ENCODE results near the gene TMEM126A. TPM values are rescaled to one million over a fixed set of nuclear protein-coding genes. Genes with fewer than 3 reads are reported as not detected.

TMEM126A gene
- total RNA-seq, 6 donors from 2014 or later, result 7.4 to 27.0 (median 17.4) TPM

- no peak for TF ChIP-seq CTCF (IDR thresholded peaks at IDR 0.05)
- no peaks in the 10 kb centered on the region for H3K27me3 ChIP-seq
- DNase-seq (peak; percentile 64 to 93), ATAC-seq (ENCODE audit: low FRiP score in 2 of 2) (peak; percentile 69 to 76)
- peak overlapping the region; percentile 8 to 66 (median 50) for H3K4me3 ChIP-seq
- peak overlapping the region in 2 of 4 donors; percentile 36 to 44 for H3K27ac ChIP-seq
- 29 to 36% methylated on average over 32 to 43 of the region's 43 CpGs for WGBS, 2 donors
- peaks cover 0 to 7% (median 0%) of the 10 kb centered on the region in 4 donors for H3K4me1 ChIP-seq
- no peaks in the 10 kb centered on the region for H3K9me3 ChIP-seq
- H3K36me3 ChIP-seq, result no peaks in the 10 kb centered on the region
Observed at GRCh38 chr11:85682330-85683305, 34.9 kb downstream of the TMEM126A start.

GRCh38 chr11:85685125-85685819 is 37.5 kb downstream of the TMEM126A start:
- H3K27ac ChIP-seq, result peak overlapping the region; percentile 12 to 28 (median 24)
- no peak for TF ChIP-seq CTCF (IDR thresholded peaks at IDR 0.05)
- peak; percentile 41 to 51 for TF ChIP-seq POLR2AphosphoS5 (IDR thresholded peaks at IDR 0.05)
- H3K4me1 ChIP-seq, result peaks cover 0 to 7% (median 0%) of the 10 kb centered on the region in 4 donors
- peak; percentile 1 to 69 for ATAC-seq (ENCODE audit: low FRiP score in 2 of 2)
- peak; percentile 29 to 63 for DNase-seq
- no peaks in the 10 kb centered on the region for H3K27me3 ChIP-seq
- no peaks in the 10 kb centered on the region for H3K9me3 ChIP-seq
- WGBS, 2 donors, result 76 to 79% methylated on average over 15 of the region's 15 CpGs
- H3K36me3 ChIP-seq, result no peaks in the 10 kb centered on the region
- peak overlapping the region in 3 of 4 donors; percentile 9 to 40 (median 30) for H3K4me3 ChIP-seq

GRCh38 chr11:85685820-85686459 is 38.2 kb downstream of the TMEM126A start, which contains the start of gene CCDC89:
TSS of gene CCDC89 (minus strand) at chr11:85686195. CDS start at chr11:85686130, 65 bp downstream.
- peak in 1 of 2 donors; percentile 24 for DNase-seq
- Histone ChIP-seq H3K4me1 (peaks cover 0 to 7% (median 0%) of the 10 kb centered on the region in 4 donors), H3K27me3 (no peaks in the 10 kb centered on the region), H3K27ac (peak within 1 kb of the TSS; percentile 12 to 28 (median 24)), H3K36me3 (no peaks in the 10 kb centered on the region), H3K4me3 (peak within 1 kb of the TSS in 3 of 4 donors; percentile 9 to 40 (median 30)), H3K9me3 (no peaks in the 10 kb centered on the region)
- TF ChIP-seq POLR2AphosphoS5 (IDR thresholded peaks at IDR 0.05) (no peak), POLR2A (IDR thresholded peaks at IDR 0.05) (no peak), EP300 (IDR thresholded peaks at IDR 0.05) (no peak), CTCF (IDR thresholded peaks at IDR 0.05) (no peak)
- WGBS, 2 donors, result 58 to 69% methylated on average over 13 of the region's 13 CpGs
- peak; percentile 82 to 96 for ATAC-seq (ENCODE audit: low FRiP score in 2 of 2)

- ATAC-seq (ENCODE audit: low FRiP score in 2 of 2) (no peak), DNase-seq (no peak)
- TF ChIP-seq POLR2A (IDR thresholded peaks at IDR 0.05) (no peak), POLR2AphosphoS5 (IDR thresholded peaks at IDR 0.05) (no peak), CTCF (IDR thresholded peaks at IDR 0.05) (peak in 3 of 6 experiments; percentile 35 to 53 (median 37)), EP300 (IDR thresholded peaks at IDR 0.05) (no peak)
- Histone ChIP-seq H3K36me3 (peaks cover 0 to 2% (median 0%) of the 10 kb centered on the region in 4 donors), H3K4me1 (peaks cover 0 to under 1% (median 0%) of the 10 kb centered on the region in 4 donors), H3K4me3 (no peak overlapping the region), H3K27me3 (no peaks in the 10 kb centered on the region), H3K9me3 (no peaks in the 10 kb centered on the region), H3K27ac (no peak overlapping the region)
- WGBS, 2 donors, result 96 to 97% methylated on average over 1 of the region's 1 CpG
Observed at GRCh38 chr11:85694385-85694980, 46.7 kb downstream of the TMEM126A start.

All from upper lobe of left lung (tissue), 6 donors.